GM19463 (cell line): ENCODE results near the gene GSTM5.
A peak's percentile ranks its signal among the peaks of the same experiment; 100 is the strongest.
"Not testable (repeated sequence)": the region's sequence is repeated elsewhere in the genome, so short reads cannot be mapped to it uniquely, and the experiment has no call there.

Source experiments
- ATAC-seq: cut with Tn5 transposase; IDR thresholded peaks from one replicate; pipeline ENCODE4 v1.9.1; 2021; ENCODE audit warnings: mild to moderate bottlenecking, moderate library complexity; ENCODE audit not compliant: unreplicated experiment

Gene GSTM5

DNA sequence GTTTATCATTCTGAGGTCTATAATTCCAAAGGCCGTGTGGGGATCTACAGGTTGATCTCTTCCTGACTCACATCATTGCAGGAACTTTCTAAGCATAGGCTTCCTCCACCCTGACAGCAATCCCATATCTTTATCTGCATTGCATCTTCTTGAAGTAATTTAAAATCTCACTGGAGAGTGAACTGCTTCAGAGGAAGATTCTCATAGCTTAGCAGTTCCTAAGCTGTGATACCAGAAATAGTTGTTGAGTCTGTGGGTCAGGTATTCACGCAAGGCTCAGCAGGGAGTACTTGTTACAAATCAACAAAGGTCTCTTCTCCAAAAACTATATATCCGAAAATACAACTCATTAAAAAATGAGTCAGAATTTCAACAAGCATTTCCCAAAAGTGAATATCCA, 16.9 kb upstream of the GSTM5 start:
- ATAC-seq: not testable (repeated sequence)

GRCh38 chr1:109697066-109697465, 15.0 kb upstream of the GSTM5 start:
- no peak for ATAC-seq

GRCh38 chr1:109697861-109698260, 14.2 kb upstream of the GSTM5 start:
- not testable (repeated sequence) for ATAC-seq

DNA sequence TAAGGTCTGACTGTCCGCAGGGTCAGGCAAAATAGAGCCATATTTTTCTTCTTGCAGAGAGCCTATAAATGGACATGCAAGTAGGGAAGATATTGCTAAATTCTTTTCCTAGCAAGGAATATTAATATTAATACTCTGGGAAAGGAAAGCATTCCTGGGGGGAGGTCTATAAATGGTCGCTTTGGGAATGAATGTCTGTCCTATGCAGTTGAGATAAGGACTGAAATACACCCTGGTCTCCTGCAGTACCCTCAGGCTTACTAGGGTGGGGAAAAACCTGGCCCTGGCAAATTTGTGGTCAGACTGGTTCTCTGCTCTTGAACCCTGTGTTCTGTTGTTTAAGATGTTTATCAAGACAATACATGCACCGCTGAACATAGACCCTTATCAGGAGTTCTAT, 9.1 kb upstream of the GSTM5 start:
- ATAC-seq: not testable (repeated sequence)

GRCh38 chr1:109704173-109704572, 7.9 kb upstream of the GSTM5 start:
- ATAC-seq: no peak

- ATAC-seq: no peak
Observed at GRCh38 chr1:109705411-109705810, 6.6 kb upstream of the GSTM5 start.

DNA sequence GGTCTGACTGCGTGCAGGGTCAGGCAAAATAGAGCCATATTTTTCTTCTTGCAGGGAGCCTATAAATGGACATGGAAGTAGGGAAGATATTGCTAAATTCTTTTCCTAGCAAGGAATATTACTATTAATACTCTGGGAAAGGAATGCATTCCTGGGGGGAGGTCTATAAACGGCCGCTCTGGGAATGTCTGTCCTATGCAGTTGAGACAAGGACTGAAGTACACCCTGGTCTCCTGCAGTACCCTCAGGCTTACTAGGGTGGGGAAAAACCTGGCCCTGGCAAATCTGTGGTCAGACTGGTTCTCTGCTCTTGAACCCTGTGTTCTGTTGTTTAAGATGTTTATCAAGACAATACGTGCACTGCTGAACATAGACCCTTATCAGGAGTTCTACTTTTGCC, 3.1 kb upstream of the GSTM5 start:
- ATAC-seq: not testable (repeated sequence)

GRCh38 chr1:109709822-109710221, 2.2 kb upstream of the GSTM5 start:
- ATAC-seq: not testable (repeated sequence)

GRCh38 chr1:109712321-109712864, 342 bp downstream of the GSTM5 start:
- no peak for ATAC-seq

DNA sequence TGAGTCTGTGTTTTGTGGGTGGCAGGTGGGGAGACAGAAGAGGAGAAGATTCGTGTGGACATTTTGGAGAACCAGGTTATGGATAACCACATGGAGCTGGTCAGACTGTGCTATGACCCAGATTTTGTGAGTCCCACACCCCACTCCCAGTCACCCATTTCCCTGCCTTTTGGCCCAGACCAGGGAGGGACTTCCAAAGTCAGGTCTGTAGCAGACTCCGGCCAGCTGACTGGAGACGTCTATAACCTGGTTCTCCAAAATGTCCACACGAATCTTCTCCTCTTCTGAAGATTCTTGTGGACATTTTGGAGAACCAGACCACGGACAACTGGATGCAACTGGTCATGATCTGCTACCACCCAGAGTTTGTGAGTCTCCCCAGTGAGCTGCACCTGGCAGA, 1.6 kb downstream of the GSTM5 start:
- no peak for ATAC-seq

GRCh38 chr1:109714661-109715372, 2.8 kb downstream of the GSTM5 start:
- ATAC-seq: no peak

DNA sequence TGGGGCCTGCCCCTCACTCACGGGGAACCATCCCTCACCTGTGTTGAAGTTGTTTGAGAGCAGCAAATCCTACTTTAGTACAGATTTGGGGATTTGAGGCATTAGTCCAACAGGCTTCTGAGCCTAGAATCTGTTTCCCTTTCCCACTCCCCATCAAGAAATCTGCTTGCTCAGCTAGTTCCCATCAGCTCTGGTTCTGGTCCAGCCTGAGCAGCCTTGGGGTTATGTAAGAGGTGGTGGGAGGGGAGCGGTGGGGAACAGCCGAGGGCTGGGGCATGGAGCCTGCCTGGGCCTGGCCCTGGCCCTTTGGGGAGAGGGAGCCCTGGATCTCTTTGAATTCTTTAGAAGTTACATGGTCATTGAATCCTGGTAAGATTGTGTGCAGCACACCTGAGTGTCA, 4.1 kb downstream of the GSTM5 start:
- no peak for ATAC-seq

GRCh38 chr1:109716570-109717090, 4.6 kb downstream of the GSTM5 start:
- no peak for ATAC-seq

GRCh38 chr1:109717729-109718128, 5.7 kb downstream of the GSTM5 start:
- no peak for ATAC-seq

DNA sequence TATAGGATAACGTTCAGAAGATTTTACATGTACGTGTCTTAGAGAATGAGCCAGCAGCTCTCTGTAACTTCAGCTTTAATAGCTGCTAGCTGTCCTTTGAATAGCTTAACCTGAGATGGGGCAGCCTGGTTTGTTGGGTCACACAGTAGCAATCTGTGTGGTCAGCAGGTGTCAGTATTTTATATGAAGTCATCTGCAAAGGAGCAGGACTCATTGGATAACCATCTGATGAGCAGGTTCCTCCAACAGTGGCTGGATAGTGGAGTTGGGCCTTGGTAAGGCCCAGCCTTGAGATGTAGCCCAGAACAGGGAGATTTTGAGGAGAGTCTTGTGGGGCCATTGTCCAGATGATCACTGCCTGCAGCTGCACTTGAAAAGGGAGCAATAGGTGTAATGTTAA, 6.4 kb downstream of the GSTM5 start:
- no peak for ATAC-seq

- peak; percentile 75 for ATAC-seq
Observed at GRCh38 chr1:109719337-109719837, 7.3 kb downstream of the GSTM5 start.

GRCh38 chr1:109721042-109721441, 9.0 kb downstream of the GSTM5 start:
- no peak for ATAC-seq

DNA sequence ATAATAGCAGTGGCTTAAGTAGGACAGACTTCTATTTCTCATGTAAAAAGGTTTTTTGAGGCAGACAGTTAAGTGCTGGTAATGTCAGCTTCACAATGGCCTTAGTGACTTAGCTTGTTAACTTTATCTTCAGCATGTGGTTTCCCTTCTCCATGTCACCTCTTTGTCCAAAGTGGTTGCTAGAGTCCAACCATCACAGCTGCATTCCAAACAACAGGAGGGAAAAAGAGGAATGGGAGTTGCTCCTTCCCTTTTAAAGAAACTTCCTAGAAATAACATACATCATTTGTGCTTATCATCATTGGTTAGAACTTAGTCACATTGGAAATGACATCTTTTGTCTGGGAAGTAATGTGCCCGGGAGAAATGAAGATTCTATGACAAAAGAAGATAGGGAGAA, 9.9 kb downstream of the GSTM5 start:
- no peak for ATAC-seq

GRCh38 chr1:109722908-109723691, 11.0 kb downstream of the GSTM5 start:
- ATAC-seq: no peak

- ATAC-seq: no peak
Observed at GRCh38 chr1:109724933-109725332, 12.9 kb downstream of the GSTM5 start.

GRCh38 chr1:109725510-109725909, 13.5 kb downstream of the GSTM5 start:
- ATAC-seq: no peak

GRCh38 chr1:109726007-109726406, 14.0 kb downstream of the GSTM5 start:
- ATAC-seq: no peak
